ENCODE data around the gene ASPN.
A peak's percentile ranks its signal among the peaks of the same experiment; 100 is the strongest.

ASPN gene

GRCh38 chr9:92482329-92482728 lies at the start of gene ASPN:
Gene ASPN (minus strand): TSS chr9:92482506.
- no peak for DNase-seq (ENCODE audit: low read depth)

- no peak for DNase-seq (ENCODE audit: low read depth)
These were observed 48.6 kb upstream of the ASPN start for GRCh38 chr9:92530893-92531292.

- DNase-seq (ENCODE audit: low read depth): no peak
These were observed 46.8 kb upstream of the ASPN start for GRCh38 chr9:92529124-92529523.

- DNase-seq (ENCODE audit: low read depth): no peak
These were observed 46.2 kb upstream of the ASPN start for GRCh38 chr9:92528522-92528849.

GRCh38 chr9:92527832-92528521 lies 45.7 kb upstream of the ASPN start:
- no peak for DNase-seq (ENCODE audit: low read depth)

GRCh38 chr9:92527291-92527828 lies 45.1 kb upstream of the ASPN start:
- DNase-seq (ENCODE audit: low read depth): no peak

GRCh38 chr9:92525306-92525705 lies 43.0 kb upstream of the ASPN start:
- DNase-seq (ENCODE audit: low read depth): peak; percentile 83

- no peak for DNase-seq (ENCODE audit: low read depth)
These were observed 42.6 kb upstream of the ASPN start for GRCh38 chr9:92524881-92525280.

- peak; percentile 27 for DNase-seq (ENCODE audit: low read depth)
These were observed 41.0 kb upstream of the ASPN start for GRCh38 chr9:92522983-92523970.

GRCh38 chr9:92520837-92521236 lies 38.5 kb upstream of the ASPN start:
- no peak for DNase-seq (ENCODE audit: low read depth)

- DNase-seq (ENCODE audit: low read depth): no peak
These were observed 35.9 kb upstream of the ASPN start for GRCh38 chr9:92518199-92518598.

GRCh38 chr9:92517046-92517445 lies 34.7 kb upstream of the ASPN start:
- DNase-seq (ENCODE audit: low read depth): no peak

- no peak for DNase-seq (ENCODE audit: low read depth)
These were observed 34.2 kb upstream of the ASPN start for GRCh38 chr9:92516521-92516920.

GRCh38 chr9:92514635-92515034 lies 32.3 kb upstream of the ASPN start:
- DNase-seq (ENCODE audit: low read depth): no peak

- no peak for DNase-seq (ENCODE audit: low read depth)
These were observed 31.0 kb upstream of the ASPN start for GRCh38 chr9:92513349-92513748.

- DNase-seq (ENCODE audit: low read depth): no peak
These were observed 30.3 kb upstream of the ASPN start for GRCh38 chr9:92512622-92513021.

GRCh38 chr9:92510747-92511146 lies 28.4 kb upstream of the ASPN start:
- no peak for DNase-seq (ENCODE audit: low read depth)

- DNase-seq (ENCODE audit: low read depth): no peak
These were observed 26.7 kb upstream of the ASPN start for GRCh38 chr9:92509050-92509449.

- no peak for DNase-seq (ENCODE audit: low read depth)
These were observed 25.9 kb upstream of the ASPN start for GRCh38 chr9:92508018-92508820.

GRCh38 chr9:92507496-92507895 lies 25.2 kb upstream of the ASPN start:
- DNase-seq (ENCODE audit: low read depth): no peak

- no peak for DNase-seq (ENCODE audit: low read depth)
These were observed 24.7 kb upstream of the ASPN start for GRCh38 chr9:92507005-92507404.

GRCh38 chr9:92506184-92506857 lies 24.0 kb upstream of the ASPN start:
- DNase-seq (ENCODE audit: low read depth): peak; percentile 85

Data from ELR (cell line).